Effector CD8-positive, alpha-beta T cell (primary cell): Measurements from ENCODE around the gene PPP1R12C.

Experiments
- DNase-seq: peaks from one replicate; lab custom pipeline; 2025; lab: John Stamatoyannopoulos, UW

Gene PPP1R12C

DNA sequence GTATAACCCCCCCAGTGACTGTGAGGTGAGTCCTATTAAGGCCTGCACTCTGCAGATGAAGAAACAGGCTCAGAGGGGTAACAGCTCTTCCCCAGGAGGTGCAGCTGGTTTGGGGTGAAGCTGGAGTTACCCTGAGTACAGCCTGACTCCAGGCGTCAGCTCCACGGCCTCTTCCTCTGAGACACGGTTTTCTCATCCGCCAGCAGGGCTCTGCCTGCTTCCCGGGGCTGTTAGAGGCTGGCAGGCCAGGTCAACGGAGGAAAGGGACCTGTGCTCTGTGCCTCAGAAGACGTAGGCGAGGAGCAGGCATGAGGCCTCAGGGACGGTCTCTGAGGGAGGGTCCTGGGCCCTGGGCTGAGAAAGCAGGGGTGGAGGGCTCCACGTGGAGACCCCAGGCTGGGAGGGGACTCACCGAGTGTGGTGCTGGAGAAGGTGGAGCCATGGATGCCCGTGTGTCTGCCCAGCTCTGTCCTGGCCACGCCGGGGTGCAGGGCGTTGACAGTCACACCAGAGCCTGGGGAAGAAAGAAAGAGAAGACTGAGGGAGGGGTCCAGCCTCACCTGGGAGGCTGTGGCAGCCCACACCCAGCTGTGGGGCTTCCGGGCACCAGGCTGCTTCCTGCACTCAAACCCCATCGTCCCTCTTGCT is 70.3 kb downstream of the PPP1R12C start:
- no peak for DNase-seq

DNA sequence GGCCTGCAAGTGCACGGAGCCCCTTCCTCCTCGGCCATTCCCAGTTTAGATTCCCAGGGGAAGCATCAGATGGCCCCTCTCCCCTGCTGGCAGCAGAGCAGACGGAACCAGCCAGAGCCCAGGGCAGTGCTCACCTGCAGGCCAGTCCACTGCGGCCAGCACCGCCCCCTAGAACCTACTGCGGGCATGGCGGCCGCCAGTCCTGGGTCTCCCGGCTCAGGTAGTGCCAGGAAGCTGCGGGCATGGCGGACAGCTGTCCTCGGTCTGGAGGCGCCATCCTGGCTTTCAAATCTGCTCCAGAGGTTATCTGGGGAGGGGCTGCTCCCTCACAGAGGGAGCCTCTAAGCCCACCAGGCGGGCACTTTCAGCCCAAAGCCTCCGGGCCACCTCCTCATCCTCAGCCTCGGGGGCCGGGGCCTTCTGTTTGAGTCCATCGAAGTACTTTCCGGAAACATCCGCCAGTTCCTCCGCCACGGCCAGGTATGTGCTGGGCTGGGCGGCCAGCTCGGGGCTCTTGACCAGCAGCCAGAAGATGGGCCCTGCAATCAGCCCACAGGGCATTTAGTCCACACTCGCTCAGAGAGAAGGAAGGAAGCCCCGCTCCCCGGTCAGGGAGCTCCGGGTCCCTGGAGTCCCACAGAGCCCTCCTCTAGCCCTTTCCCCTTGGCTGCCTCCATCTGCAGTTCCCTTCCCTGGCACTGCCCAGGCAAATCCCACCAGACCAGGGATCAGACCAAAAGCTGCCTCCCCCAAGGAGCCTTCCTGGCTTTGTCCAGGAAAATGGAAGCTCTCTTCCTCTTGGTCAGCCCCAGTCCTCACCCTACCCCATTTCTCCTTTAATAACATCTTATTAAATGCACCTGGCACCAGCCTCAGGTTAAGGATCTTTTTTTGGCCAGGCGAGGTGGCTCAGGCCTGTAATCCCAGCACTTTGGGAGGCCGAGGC is 72.4 kb downstream of the PPP1R12C start:
- DNase-seq = no peak

GRCh38 chr19:55044286-55044685 is 73.2 kb downstream of the PPP1R12C start:
- DNase-seq = no peak

- DNase-seq = no peak
These were observed 74.7 kb downstream of the PPP1R12C start for GRCh38 chr19:55042688-55043087.

DNA sequence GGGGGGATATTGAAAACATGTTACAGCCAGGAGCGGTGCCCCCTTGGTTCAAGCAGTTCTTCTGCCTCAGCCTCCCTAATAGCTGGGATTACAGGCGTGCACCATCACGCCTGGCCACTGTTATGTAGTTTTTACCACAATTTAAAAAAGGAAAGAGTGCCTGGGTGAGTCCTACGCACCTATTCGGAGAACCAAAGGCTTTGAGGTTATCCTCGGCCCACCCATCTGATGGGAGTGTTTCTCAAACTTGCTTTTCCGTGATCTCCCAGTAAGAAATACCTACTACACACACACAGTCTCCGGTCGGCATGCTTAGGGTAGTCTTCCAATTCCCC is 75.1 kb downstream of the PPP1R12C start:
- no peak for DNase-seq

- DNase-seq = no peak
These were observed 75.7 kb downstream of the PPP1R12C start for GRCh38 chr19:55041627-55042343.

DNA sequence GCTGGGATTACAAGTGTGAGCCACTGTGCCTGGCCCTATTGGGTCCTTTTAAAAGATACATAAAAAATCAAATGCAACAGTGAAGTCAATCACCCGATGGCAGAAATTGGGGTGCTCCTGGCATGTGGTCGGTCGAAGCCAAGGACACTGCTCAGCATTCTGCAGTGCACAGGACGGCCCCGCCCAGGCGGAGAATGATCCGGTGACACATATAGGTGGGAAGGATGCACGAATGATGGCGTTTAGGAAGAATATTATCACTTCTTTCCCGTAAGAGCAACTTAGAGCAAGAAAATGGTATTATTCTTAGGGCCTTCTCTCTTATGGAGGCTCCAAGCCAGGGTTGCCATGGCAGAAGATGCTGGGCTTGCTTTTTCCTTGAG is 76.2 kb downstream of the PPP1R12C start:
- DNase-seq = no peak
